T-helper 2 cell (primary cell): ENCODE results near the gene ODC1.
A peak's percentile ranks its signal among the peaks of the same experiment; 100 is the strongest.

Experiments
- DNase-seq, 5 experiments: peaks; one replicate each; pipeline versions ENCODE4 v3.0.0 to v3.0.0-alpha.2; 2012 to 2022

The ODC1 gene

DNA sequence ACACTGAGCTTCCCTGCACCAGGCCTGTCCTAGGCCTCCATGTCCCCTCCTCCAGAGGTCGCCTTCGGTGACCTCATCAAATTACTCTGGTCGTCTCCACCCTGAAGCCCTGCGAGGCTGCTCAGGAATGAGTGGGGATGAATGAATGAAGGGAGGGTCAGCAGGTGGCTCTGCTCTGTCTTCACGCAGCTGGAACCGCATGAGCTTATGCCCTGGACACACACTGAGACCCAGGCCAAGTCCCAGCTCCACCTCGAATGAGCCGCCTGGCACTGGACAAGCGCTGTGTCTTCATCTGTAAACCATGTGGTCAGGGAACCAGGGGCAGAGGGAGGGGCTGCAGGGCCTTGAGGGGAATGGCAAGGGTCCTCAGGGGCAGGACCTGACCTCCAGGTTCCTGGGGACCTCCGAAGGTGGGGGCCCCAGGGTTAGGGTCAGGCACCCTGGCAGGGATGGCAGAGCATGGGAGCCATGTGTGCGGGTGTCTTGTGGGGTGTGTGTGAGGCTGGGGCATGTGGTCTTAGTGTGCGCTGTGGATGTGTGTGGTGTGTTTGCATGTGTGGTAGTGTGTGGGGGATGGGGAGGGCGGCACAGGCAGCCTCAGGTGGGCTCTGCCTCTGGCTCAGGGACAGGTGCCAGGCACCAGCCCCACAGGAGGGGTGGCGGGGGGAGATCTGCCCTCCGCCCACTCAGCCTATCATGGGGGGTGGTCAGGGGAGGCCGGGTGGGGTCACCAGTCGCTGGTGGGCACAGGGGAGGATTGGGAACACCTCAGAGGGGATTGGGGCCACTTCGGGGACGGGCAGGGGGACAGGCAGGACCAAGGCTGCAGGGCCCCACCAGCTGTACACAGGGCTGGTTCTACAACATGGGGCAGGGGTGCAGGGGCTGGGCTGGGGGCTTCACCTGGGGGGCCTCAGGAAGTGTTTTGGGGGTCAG lies 13.9 kb downstream of the ODC1 start:
- no peak for DNase-seq

DNA sequence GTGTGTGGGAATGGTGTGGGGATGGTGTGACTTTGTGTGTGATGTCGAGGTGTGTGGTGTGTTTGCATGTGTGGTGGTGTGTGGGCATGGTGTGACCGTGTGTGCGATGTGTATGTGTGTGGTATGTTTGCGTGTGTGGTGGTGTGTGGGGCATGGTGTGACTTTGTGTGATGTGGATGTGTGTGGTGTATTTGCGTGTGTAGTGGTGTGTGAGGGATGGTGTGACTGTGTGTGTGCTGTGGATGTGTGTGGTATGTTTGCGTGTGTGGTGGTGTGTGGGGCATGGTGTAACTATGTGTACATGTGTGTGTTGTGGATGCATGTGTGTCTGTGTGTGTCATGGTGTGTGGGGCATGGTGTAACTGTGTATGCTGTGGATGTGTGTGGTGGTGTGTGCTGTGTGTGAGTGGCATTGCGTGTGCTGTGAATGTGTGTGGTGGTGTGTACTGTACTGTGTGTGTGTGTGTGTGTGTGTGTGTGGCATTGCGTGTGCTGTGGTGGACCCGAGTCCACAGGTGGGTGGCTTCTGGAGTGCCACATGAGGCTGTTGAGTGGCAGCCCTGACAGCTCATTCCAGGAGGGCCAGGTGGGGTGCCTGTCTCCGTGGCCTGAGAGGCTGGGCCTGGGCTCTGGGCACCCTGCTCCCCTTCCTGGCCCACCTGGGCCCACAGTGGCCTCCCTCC lies 14.7 kb downstream of the ODC1 start:
- DNase-seq, result peak in 1 of 5 experiments; percentile 27

GRCh38 chr2:10432311-10433181 lies 15.6 kb downstream of the ODC1 start:
- peak in 1 of 5 experiments; percentile 34 for DNase-seq

GRCh38 chr2:10431797-10432196 lies 16.3 kb downstream of the ODC1 start:
- DNase-seq, result no peak

- DNase-seq, result no peak
Measured at GRCh38 chr2:10430886-10431622, 17.1 kb downstream of the ODC1 start.

GRCh38 chr2:10428924-10429323 lies 19.2 kb downstream of the ODC1 start:
- no peak for DNase-seq

GRCh38 chr2:10428355-10428754 lies 19.8 kb downstream of the ODC1 start:
- no peak for DNase-seq

DNA sequence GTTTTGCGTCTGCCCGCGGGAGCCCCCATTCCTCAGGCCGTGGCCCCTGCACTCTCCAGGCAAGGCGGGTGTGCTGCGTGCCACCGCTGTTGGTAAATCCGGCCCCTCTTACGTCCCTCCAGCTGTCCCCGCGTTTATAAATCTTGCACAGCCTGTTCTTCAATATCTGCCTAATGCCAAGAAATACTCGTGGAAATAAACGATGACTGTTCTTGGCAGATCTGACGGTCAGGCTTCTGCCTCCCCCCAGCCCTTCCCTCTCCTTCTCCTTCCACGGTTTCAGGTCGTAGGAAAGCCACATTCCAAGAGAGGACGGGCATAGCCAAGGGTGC lies 20.5 kb downstream of the ODC1 start:
- DNase-seq, result no peak

DNA sequence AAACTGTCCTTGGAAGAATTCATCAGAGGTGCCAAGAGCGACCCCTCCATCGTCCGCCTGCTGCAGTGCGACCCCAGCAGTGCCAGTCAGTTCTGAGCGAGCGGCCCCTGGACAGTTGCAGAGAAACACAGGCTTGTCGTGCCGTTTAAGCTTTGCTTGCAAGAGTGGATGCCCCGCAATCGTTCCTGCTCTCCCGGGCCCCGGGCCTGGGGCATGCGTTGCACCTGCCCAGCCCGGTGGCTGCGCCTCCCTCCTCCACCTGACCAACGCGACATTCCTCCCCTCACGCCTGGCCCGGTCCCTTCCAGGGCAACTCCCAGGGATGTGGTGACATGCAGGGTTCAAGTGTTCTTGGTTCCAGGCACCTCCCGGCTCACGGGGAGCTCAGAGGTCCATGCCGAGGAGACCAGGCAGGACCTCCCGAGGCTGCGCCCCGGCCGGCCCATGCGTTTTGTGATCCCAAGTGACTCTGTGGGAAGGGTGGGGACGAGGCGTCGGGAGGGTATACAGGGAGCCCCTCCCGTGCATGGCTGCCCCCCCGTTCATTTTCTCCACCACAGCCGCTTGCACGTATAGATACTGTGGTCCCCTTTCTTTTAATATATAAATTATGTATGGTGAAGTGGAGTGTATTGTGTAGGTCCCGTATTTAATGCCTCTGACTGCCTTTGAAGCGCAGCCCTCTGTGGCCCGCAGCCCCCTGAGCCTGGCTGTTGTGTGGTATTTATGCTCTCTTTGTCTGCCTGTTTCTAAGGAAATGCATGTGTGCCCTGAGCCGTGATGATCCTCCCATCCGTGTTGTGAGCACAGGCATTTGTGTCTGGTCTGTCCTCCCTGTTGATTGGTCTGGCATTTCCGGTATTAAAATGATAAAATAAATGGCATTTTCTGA lies 21.2 kb downstream of the ODC1 start:
- DNase-seq, result no peak

GRCh38 chr2:10425699-10426098 lies 22.4 kb downstream of the ODC1 start:
- DNase-seq, result no peak

GRCh38 chr2:10424916-10425505 lies 23.1 kb downstream of the ODC1 start:
- no peak for DNase-seq

DNA sequence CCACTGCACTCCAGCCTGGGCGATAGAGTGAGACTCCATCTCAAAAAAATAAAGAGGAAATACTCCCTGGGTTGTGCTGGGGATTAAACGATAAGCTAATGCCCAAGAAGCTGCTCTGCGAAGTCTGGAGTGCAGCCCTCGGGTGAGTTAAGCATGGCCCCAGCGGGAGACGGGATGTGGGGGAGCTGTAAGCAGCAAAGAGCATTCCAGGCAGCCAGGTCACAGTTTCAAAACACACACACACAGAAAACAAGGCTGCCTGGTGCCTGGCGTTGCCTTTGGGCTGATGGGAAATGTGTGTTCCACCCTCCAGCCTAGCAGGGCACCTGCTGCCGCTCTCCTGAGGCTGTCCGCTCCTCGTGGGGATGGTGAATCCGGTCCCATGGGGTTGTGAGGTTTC lies 24.1 kb downstream of the ODC1 start:
- DNase-seq, result no peak

DNA sequence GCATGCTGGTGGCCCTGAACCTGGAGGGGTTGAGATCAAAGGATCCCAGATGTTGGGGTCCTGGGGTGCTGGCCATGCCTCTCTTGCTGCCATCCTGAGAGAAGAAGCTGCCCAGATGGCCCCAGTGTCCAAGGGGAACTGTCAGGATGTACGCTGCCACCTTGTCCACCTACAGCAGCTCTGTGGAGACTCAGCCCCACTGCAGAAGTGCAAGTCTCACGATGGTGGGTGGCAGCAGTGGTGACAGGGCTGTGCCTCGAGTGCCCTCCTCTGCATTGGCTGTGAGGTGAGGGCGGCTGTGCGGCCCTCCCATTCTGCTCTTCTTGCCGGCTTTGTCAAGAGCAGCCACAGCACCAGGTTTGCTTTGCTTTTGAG lies 24.7 kb downstream of the ODC1 start:
- DNase-seq, result no peak

DNA sequence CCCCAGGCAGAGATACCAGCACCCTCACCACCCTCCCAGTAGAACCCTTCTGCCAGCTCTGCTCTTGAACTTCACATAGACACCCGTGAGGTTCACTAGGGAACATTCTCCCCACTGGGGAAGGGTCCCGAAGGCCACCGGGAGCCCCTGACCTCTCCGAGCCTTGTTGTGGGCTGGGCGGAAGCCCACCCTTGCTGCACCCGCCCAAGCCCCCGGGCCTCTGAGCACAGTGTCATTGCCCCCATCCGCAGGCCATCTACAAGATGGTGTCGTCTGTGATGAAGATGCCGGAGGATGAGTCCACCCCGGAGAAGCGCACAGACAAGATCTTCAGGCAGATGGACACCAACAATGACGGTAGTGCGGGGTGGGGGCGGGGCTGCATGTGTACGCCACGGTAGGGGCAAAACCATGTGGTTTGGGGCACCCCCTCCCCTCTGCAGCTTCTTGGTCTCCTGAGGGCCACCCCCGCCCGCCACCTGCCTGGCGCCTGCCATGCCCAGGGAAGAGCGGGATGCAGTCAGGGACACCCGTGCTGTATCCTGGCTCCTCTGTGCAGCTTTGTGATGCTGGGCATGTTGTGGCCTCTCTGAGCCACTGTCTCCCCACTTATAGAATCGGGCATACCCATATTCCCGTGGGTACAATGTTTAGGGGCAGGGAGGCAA lies 25.3 kb downstream of the ODC1 start:
- DNase-seq, result no peak

- no peak for DNase-seq
Measured at GRCh38 chr2:10422251-10422650, 25.9 kb downstream of the ODC1 start.

GRCh38 chr2:10419553-10420257 lies 28.4 kb downstream of the ODC1 start:
- DNase-seq, result no peak

DNA sequence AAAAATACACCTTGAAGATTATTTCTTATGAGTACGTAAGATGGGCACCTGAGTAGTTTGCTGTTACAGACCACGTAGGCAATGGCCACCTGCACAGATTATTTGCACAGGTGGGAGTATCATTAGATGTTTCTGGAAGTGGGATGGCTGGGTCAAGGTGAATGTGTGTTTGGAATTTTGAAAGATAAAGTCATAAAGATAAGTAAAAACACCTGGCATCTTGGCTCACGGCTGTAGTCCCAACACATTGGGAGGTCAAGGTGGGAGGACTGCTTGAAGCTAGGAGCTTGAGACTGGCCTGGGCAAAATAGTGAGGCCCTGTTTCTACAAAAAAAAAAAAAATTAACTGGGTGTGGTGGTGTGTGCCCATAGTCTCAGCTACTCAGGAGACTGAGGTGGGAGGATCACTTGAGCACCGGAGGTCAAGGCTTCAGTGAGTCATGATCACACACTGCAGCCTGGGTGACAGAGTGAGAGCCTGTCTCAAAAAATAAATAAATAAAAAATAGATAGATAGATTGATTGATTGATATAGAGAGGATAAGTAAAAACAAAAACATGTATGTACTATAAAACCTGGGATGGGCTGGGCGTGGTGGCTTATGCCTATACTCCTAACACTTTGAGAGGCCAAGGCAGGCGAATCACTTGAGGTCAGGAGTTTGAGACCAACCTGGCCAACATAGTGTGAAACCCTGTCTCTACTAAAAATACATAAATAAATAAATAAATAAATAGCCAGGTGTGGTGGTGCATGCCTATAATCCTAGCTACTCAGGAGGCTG lies 30.4 kb downstream of the ODC1 start:
- no peak for DNase-seq

- no peak for DNase-seq
Measured at GRCh38 chr2:10415640-10416039, 32.5 kb downstream of the ODC1 start.

GRCh38 chr2:10415048-10415447 lies 33.1 kb downstream of the ODC1 start:
- DNase-seq, result no peak
